Testis (tissue), 3 donors: ENCODE measurements around the gene CCBE1. TPM values are rescaled to one million over a fixed set of nuclear protein-coding genes. Genes with fewer than 3 reads are reported as not detected.

ENCODE experiments used
- DNase-seq: peaks from one replicate; pipeline ENCODE4 v3.0.0-alpha.2; 2019
- H3K27ac ChIP-seq, 2 donors: fragments of 200-600 bp; sonication (generic); one replicate each; pipeline ENCODE4 v1.5.1; 2019
- H3K27me3 ChIP-seq: fragments of 200-600 bp; sonication (generic); one replicate; pipeline ENCODE4 v1.5.1; 2019
- H3K36me3 ChIP-seq: fragments of 200-600 bp; sonication (generic); one replicate; pipeline ENCODE4 v1.5.1; 2017; ENCODE audit warnings: low read depth; ENCODE audit errors: missing control alignments
- H3K4me1 ChIP-seq: fragments of 200-600 bp; sonication (generic); one replicate; pipeline ENCODE4 v1.5.1; 2019
- H3K4me3 ChIP-seq, 2 donors: fragments of 200-600 bp; sonication (generic); one replicate each; pipeline ENCODE4 v1.5.1; 2017 to 2019
- H3K9me3 ChIP-seq: fragments of 200-600 bp; sonication (generic); one replicate; pipeline ENCODE4 v1.5.1; 2017
- CTCF ChIP-seq, 3 experiments: fragments of 450-650 bp in 2 of 3; fragments of 200-600 bp in 1 of 3; sonication (generic) in 1 of 3; IDR thresholded peaks; one replicate each; pipeline ENCODE4 v1.5.1; 2016 to 2019; ENCODE audit warnings: antibody characterized with exemption in 3 of 3, mild to moderate bottlenecking in 2 of 3, moderate library complexity in 1 of 3
- POLR2A ChIP-seq: fragments of 450-650 bp; IDR thresholded peaks from one replicate; pipeline ENCODE4 v1.6.1; 2017; ENCODE audit warnings: antibody characterized with exemption, mild to moderate bottlenecking, moderate library complexity
- WGBS, 2 donors: methylation state at CpG; one replicate each; pipeline ENCODE4 v1.1.5; 2018; 5-methylcytosine and 5-hydroxymethylcytosine counted together
- intact Hi-C: fragments of 100-400 bp; cut with DNase I; formaldehyde crosslinking; loops from one replicate; pipeline ENCODE4 v1.15.1; 2023; ENCODE audit warnings: low total_unique reads
- polyA plus RNA-seq: library from polyadenylated mRNA; stranded (reverse); fragments of 350-450 nt; fragmentation: Illumina TruSeq; extraction: RNeasy Lipid Tissue Mini Kit (QIAGEN cat#74804); gene quantifications from one replicate; pipeline ENCODE4 v1.2.3, GENCODE V29; 2014; ENCODE audit warnings: low read depth, low replicate concordance; ENCODE audit not compliant: insufficient read depth
- total RNA-seq, 2 donors: library from RNA; depleted of rRNA; stranded (reverse); fragments of >200 nt; gene quantifications; one replicate each; pipeline ENCODE4 v1.2.3, GENCODE V29; 2016

The CCBE1 gene
- total and polyA plus RNA-seq, 3 donors from 2014 or later = 1.8 to 2.6 (median 1.9) TPM

GRCh38 chr18:59724103-59724502, 26.9 kb upstream of the CCBE1 start:
- Histone ChIP-seq H3K36me3 (no peaks in the 10 kb centered on the region), H3K27ac (no peak overlapping the region), H3K27me3 (no peaks in the 10 kb centered on the region), H3K4me3 (no peak overlapping the region), H3K9me3 (no peaks in the 10 kb centered on the region), H3K4me1 (no peaks in the 10 kb centered on the region)
- intact Hi-C loops = no loop called here
- 89 to 93% methylated on average over 2 of the region's 2 CpGs for WGBS, 2 donors
- TF ChIP-seq POLR2A (no peak), CTCF (IDR thresholded peaks at IDR 0.05) (no peak)
- DNase-seq = no peak

GRCh38 chr18:59721931-59722330, 24.7 kb upstream of the CCBE1 start:
- H3K27me3 ChIP-seq = no peaks in the 10 kb centered on the region
- no peak overlapping the region for H3K4me3 ChIP-seq
- 92 to 98% methylated on average over 2 of the region's 2 CpGs for WGBS, 2 donors

GRCh38 chr18:59721211-59721610, 24.0 kb upstream of the CCBE1 start:
- no peak for TF ChIP-seq POLR2A
- no peak for TF ChIP-seq CTCF (IDR thresholded peaks at IDR 0.05)
- no peak for DNase-seq
- 85 to 93% methylated on average over 2 of the region's 2 CpGs for WGBS, 2 donors
- no peak overlapping the region for H3K4me3 ChIP-seq
- H3K27me3 ChIP-seq = no peaks in the 10 kb centered on the region
- H3K36me3 ChIP-seq = no peaks in the 10 kb centered on the region
- no peaks in the 10 kb centered on the region for H3K4me1 ChIP-seq
- intact Hi-C loops = no loop called here
- no peak overlapping the region for H3K27ac ChIP-seq
- H3K9me3 ChIP-seq = no peaks in the 10 kb centered on the region

More at GRCh38 chr18:59721931-59722330, 24.7 kb upstream of the CCBE1 start:
- Histone ChIP-seq H3K27ac (no peak overlapping the region), H3K36me3 (no peaks in the 10 kb centered on the region), H3K4me1 (no peaks in the 10 kb centered on the region), H3K9me3 (no peaks in the 10 kb centered on the region)
- intact Hi-C loops = no loop called here
- DNase-seq = no peak
- no peak for TF ChIP-seq POLR2A
- no peak for TF ChIP-seq CTCF (IDR thresholded peaks at IDR 0.05)

DNA sequence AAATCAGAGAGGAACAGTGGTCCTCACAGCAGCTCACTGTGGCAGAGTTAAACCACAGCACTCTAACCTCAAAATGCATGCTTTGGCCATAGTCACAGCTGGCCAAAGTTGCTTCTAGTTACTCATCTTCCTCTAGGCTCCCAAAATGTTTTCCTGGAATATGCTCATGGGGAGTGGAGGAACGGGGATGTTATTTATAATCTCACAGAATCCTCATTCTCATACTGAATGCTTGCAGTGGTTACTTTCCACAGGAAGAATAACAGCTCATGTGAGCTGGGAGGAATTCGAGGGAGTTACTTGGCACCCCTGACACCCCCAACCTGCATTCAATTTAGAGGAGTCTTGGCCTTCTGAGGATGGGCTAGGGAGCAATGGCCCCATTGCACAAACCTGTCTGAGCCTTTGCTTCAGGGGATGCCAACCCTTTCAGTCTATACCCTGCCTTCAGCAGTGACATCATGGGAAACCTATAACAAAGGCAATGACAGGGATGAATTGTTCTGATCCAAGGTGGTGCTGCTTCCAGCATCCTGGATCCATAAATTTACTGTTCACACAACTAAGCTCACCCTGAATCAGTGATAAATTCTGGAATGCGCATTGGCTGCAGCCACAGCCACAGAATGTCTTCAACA, 22.4 kb upstream of the CCBE1 start:
- H3K9me3 ChIP-seq = no peaks in the 10 kb centered on the region
- WGBS, 2 donors = 59 to 66% methylated on average over 3 of the region's 3 CpGs
- no peak overlapping the region for H3K27ac ChIP-seq
- TF ChIP-seq POLR2A = no peak
- no peak for TF ChIP-seq CTCF (IDR thresholded peaks at IDR 0.05)
- intact Hi-C loops = no loop called here
- H3K27me3 ChIP-seq = no peaks in the 10 kb centered on the region
- H3K4me3 ChIP-seq = no peak overlapping the region
- no peak for DNase-seq
- H3K4me1 ChIP-seq = peaks cover 6% of the 10 kb centered on the region
- H3K36me3 ChIP-seq = no peaks in the 10 kb centered on the region
